RKO (cell line): ENCODE data around the gene MSH5.
A peak's percentile ranks its signal among the peaks of the same experiment; 100 is the strongest.
"Not testable (repeated sequence)": the region's sequence is repeated elsewhere in the genome, so short reads cannot be mapped to it uniquely, and the experiment has no call there.

Experiments
- DNase-seq: peaks from one replicate; pipeline ENCODE4 v3.0.0-alpha.2; 2016; ENCODE audit warnings: low spot score

Gene MSH5

DNA sequence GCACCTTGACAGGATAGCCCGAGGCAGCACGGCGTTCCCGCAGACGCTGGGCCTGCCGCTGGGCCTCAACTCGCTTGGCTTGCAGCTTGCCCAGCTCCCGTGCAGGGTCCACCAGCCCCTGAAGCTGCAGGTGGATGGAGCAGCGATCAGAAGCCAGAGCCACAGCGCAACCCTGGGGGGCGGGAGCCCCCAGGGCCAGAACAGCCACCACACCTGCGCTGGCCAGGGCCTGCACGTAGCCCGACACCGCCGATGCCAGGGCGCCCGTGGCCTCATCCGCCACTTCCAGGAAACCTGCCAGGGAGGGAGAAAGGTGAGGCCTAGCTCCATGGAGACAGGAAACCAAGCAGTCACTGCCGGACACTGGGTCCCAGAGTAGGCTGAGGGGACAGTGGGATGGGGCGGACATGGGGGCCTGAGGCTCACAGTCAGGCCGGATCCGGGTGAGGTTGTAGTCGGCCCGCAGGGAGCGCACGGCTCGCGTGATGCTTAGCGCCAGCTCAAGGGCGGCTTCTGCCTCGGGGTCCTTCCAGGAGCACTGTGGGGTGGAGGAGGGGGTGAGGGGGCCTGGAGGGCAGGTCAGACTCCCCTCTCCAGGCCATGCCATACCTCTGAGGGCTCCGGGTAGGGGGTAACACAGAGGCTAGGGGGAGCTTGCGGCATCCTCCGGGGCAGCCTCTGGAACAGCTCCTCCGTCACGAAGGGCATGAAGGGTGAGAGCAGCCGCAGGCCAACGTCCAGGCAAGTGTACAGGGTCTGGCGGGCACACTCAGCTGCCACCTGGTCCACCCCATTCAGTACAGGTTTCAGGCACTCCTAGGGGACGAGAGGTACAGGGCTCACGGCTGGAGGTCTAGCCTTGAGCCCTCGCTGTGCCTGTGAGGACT lies 39.4 kb downstream of the MSH5 start:
- DNase-seq = no peak

- no peak for DNase-seq
Observed at GRCh38 chr6:31779908-31780307, 40.1 kb downstream of the MSH5 start.

DNA sequence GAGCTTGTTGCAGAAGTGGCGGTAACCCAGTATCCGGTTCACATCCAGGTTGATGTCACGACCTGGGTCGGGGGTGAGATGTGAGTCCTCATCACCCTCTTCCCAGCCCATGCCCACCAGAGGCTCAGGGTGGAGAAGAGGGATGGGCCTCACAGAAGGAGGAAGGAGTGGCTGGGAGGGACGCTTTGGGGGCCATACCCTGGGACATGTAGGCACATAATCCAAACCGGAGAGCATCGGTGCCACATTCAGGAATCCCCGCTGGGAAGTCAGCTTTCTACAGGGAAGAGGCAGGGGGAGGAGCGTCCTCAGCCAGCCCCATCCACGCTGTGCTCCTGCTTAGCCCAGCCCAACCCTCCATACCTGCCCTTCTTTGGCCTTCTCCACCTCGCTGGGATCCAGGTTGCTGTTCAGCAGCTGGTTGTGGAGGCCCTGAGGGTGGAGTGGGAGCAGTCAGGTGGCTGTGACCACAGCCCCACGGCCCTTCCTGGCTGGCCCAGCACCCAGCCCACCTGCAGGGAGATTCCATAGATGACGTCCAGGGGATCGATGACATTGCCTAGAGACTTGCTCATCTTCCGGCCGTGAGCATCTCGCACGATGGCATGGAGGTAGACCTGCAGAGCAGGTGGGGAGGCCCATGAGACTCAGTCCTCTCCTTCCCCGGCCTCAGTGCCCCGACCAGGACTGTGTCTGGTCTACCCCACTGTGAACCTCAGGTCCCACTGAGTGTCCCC lies 40.9 kb downstream of the MSH5 start:
- DNase-seq = no peak

DNA sequence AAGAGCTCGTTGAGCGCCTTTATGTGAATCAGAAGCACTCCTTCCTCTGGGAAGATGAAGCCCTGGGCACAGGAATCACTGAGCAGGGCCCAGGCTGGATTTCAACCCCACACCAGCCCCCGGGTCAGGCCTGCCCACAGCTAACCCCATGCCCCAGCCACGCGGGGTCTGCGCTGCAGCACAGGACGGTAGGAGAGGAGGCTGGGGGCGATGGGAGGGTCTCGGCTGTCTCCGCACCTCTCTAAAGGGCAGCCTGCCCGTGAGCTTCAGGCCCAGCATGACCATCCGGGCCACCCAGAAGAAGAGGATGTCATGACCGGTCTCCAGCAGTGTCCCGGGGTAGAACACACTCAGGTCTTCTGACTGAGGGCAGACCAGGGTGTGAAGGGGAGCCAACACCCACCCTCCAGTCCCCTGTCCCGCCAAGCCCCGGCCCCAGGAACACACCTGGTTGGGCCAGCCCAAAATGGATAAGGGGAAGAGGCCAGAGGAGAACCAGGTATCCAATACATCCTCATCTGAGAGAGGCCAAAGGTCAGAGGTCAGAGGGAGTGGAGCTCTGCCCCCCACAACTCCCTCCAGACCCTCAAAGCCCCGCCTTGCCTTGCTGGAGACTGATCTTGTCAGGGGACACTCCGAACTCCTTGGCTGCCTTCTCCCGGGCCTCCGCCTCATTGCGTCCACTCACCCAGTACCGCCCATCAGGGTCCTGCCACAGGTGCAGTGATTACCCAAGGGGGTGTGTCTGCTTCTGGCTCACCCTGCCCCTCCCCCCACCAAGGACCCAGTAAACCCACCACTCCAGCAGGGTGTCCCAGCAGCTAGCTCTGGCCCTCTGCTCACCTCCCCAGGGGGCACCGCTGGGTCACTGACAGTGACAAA lies 41.7 kb downstream of the MSH5 start:
- DNase-seq = no peak

DNA sequence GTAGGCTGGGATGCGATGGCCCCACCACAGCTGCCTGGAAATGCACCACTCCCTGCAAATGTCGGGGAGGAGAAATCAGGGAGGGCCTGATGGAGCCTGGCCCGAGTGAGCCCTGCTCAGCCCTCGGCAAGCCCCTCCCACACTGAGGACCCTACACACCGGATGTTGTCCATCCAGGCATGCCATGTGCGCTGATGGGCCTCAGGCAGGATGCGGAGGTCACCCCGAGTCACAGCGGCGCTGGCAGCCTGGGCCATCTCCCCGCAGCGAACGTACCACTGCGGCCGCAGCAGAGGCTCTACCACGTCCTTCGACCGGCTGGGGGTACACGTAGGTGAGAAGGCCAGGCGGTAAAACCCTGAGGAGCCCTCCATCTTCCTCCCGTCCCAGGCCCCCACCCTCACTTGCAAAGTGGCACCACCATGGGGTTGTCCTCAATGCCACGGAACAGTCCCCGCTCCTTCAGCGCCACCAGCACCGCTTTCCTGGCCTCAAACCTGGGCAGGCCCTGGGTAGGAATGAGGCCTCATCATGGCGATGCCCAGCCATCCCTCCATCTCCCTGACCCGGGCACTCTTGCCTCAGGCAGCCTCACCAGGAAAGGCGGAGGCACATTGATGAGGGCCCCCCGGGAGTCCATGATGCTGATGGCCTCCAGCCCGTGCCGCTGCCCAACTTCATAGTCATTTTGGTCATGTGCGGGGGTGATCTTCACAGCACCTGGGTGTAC lies 42.5 kb downstream of the MSH5 start:
- no peak for DNase-seq

DNA sequence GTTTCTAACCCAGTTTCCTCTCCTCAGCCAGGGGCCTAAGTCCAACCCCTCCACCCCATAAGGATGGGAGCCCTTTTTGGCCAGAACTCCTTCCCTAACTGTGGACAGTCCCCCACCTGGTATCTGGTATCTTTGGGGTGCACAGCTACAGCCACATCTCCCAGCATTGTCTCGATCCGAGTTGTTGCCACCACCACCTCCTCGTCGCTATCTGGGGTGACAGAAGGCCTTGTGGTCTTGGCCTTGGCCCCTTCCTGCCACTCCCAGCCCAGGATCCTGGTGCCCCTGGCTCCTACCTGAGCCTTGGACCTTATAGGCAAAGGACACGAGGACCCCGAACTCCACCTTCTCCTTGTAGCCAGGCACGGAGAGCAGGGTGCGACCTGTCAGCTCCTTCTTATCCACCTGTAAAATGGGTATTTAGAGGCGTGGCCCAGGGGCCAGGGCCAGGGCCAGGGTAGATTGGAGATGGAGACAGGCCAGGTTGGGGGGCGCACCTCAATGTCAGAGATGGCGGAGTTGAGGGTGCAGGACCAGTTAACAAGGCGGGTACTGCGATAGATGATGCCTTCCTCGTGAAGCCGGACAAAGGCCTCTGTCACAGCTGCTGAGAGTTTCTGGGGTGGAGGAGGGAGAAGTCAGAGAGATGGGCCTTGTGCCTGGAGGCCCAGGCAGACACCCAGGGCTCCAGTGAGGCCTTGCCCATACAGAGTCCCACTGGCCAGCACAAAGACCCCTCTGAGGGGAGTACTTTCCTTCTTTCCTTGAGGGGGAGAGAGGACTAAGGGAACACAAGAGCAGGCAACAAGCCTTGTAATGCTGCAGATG lies 44.5 kb downstream of the MSH5 start:
- DNase-seq = no peak

GRCh38 chr6:31785475-31785874 lies 45.7 kb downstream of the MSH5 start:
- DNase-seq = no peak

GRCh38 chr6:31791324-31792089 lies 51.7 kb downstream of the MSH5 start:
- peak; percentile 77 for DNase-seq

- DNase-seq = no peak
Observed at GRCh38 chr6:31792090-31792374, 52.2 kb downstream of the MSH5 start.

DNA sequence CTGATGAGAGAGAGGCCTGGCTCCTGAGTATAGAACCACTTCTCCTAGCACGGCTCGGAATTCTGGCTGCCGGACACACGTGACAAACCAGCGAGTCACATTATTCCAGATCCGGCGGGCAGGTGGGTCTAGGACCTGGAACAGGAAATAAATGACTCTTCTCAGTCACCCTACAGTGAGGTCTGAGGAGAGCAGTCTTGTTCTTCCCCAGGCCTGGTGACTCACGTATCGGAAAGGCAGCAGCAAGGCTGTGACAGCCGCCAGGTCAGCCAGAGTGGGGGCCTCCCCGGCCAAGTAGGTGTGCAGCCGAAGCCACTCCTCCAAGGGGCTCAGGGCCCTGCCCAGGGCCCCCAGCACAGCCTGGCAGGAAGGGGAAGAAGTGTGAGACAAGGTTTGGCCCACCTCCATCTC lies 53.0 kb downstream of the MSH5 start:
- peak; percentile 91 for DNase-seq

DNA sequence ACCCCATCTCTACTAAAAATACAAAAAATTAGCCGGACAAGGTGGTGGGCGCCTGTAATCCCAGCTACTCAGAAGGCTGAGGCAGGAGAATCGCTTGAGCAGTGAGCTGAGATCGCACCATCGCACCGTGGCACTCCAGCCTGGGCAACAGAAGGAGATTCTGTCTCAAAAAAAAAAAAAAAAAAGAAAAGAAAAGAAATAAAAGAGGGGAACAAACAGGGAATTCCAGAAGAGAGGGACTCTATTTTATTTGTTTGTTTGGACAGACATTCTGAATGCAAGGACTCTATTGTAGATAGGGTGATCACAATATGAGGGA lies 54.1 kb downstream of the MSH5 start:
- not testable (repeated sequence) for DNase-seq

DNA sequence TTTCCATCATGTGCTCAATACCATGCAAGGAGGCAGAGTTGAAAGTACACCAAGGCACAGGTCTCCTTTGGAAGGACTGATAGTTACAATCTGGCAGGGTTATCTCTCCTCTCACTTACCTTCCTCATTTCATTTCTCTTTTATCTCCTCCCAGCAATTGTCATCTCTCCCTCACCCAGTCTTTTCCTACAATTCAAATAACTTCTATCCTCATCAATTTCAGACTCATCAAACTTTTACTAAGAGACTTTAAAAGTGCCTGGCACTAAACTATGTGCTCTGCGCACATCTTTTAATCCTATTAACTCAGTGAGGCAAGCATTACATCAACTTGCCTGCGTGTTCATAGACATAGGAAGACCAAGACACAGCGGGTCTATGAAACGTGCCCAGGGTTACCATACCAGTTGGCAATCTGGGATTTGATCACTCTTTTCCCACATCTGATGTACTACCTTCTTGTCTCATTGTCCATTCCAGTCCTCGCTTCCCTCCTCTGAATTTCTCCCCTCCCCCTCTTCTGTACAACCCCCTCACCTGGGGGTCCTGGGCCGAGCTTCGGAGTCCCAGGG lies 54.6 kb downstream of the MSH5 start:
- peak; percentile 76 for DNase-seq

DNA sequence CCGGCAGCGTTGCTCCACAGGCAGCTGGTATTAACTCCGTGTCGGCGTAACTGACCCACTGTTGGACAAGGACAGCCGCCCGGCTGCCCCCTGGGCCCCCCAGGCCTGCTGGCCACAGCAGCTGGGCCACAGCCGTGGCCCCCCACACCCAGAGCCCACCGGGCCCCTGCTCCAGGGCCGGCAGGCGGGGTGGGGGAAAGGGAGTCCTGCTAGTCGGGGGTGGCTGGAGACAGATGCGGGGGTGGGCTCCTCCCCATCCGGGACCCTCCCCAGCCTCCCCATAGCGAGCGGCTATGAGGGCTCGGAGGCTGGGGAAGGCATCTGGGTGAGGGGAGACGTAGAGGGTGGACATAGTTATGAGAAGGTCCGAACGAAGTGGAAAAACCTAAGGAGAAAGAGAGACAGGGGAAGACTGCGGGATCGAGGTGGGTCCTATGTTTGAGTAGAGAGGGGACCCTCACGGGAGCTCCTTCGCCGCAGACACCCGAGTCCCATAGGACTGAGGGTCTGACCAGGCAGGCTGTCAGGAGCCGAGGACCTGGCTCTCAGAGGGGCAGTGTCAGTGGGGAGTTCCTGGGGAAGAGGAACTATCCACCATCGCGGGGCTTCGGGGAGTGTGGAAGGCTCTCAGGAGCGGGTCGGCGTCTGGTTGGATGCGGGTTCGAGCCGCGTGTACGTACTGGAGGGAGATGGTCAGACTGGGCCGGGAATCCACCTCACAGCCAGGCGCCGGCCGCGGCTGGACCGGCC lies 55.2 kb downstream of the MSH5 start:
- DNase-seq = no peak

DNA sequence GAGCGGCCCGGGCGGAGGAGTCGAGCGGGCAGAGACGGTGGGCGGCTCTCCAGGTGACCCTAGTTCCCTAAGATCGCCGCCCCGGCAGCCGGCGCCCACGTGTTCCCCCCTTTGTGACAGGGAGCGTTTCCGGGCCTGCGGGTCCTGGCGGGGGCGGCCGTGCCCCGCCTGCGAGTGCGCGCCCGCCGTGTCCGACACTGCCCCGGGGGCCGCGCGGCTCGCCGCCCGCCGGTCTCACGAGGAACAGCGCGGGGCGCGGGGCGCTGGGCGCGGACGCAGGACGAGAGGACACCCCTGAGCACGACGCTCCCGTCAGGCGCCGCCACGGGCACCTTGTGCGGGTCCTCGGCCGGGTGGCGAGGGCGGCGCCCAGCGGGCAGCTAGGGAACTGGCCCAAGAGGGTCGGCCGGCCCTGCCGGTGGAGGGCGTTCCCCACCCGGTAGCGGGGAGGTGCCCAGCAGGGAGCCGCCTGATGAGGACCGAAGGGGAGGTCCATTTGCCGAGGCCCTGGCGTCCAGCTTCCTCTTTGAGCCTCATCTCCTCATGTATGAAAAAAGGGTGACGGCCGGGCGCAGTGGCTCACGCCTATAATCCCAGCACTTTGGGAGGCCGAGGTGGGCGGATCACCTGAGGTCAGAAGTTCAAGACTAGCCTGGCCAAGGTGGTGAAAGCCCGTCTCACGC lies 56.0 kb downstream of the MSH5 start, which contains the start of gene VARS1:
Gene VARS1, minus strand, starts transcription at position 137 of the 683 bp plus-strand sequence. CDS start 535 bp downstream, outside the sequence.
- peak; percentile 94 for DNase-seq

DNA sequence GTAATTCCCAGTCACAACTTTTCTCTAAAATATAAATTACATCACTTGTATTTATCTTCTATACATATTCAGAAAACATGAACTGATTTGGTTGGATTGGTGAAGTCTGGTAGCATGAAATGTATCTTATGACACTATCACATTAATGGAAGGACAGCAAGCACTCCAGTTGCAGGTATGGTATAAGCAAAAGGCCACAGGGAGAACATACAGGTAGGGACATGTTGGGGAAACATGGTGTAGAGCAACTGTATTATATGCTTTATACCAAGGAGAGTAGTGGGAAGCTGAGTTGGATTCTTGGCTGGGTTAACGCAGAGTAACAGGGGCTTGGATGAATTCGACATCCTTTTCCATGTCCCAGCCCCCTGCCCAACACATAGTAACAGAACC lies 57.2 kb downstream of the MSH5 start:
- no peak for DNase-seq

DNA sequence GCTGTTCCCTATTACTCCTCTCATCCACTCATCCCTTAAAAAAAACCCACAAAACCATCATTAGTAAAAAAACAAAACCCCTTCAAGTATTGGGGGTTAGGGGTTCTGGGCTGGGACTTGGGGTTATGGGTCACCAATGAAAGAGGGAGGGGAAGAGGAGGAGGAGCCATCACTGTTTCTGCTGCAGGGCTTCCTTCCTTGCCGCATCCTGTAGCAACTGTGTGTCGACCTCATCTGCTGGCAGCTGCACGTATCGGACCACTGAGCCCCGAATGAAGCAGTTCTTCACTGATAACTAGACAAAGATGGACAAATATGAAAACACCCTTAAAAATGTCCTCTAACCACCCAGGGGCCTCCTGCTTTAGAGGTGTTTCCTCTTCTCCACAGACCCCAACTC lies 57.8 kb downstream of the MSH5 start:
- no peak for DNase-seq

DNA sequence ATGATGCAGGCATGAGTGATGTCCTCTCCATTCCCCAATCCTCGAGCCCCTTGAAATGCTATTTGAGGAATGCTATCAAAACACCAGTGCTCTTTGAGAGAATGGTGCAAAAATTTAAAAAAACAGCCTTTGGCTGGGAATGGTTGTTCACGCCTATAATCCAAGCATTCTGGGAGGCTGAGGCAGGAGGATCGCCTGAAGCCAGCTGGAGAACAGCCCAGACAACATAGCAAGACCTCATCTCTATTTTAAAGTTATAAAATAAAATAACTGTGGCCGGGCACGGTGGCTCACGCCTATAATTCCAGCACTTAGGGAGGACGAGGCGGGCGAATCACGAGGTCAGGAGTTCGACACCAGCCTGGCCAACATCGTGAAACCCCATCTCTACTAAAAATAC lies 60.0 kb downstream of the MSH5 start:
- no peak for DNase-seq
